EH (cell line): ENCODE data around the gene MYG1.
"Not testable (repeated sequence)": the region's sequence is repeated elsewhere in the genome, so short reads cannot be mapped to it uniquely, and the experiment has no call there.

Experiments
- DNase-seq: peaks from one replicate; pipeline ENCODE4 v3.0.0-alpha.2; 2015; ENCODE audit warnings: low read depth

Gene MYG1

DNA sequence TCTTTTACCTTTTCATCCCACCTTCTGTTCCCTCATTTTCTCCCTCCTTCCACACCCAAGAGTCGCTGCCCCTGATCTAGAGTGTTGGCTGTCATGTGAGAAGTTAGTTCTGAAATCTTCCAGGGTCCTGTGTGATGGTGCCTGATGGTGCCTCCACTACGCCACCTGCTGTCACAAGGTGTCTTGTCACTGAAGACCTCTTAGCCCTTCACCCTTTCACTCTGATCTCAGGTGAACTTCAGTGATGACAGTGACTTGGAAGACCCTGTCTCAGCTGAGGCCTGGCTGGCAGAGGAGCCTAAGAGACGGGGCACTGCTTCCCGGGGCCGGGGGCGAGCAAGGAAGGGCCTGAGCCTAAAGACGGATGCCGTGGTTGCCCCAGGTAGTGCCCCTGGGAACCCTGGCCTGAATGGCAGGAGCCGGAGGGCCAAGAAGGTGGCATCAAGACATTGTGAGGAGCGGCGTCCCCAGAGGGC is 11.7 kb upstream of the MYG1 start:
- DNase-seq: peak; percentile 69

DNA sequence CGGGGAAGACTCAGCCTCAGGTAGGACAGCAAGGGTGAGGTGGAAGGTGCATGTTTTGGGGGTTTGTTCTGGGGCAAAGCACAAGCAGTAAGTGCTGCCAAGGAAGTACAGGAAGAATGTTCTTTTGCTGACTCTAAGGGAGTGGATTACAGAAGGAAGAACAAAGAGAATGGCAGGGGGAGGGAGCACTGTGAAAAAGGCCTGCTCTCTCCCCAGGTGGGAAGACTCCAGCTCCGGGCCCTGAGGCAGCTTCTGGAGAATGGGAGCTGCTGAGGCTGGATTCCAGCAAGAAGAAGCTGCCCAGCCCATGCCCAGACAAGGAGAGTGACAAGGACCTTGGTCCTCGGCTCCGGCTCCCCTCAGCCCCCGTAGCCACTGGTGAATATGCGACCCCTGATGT is 11.2 kb upstream of the MYG1 start:
- no peak for DNase-seq

GRCh38 chr12:53289891-53290290 is 9.6 kb upstream of the MYG1 start:
- DNase-seq: peak; percentile 62

GRCh38 chr12:53290661-53291060 is 8.8 kb upstream of the MYG1 start:
- peak; percentile 46 for DNase-seq

DNA sequence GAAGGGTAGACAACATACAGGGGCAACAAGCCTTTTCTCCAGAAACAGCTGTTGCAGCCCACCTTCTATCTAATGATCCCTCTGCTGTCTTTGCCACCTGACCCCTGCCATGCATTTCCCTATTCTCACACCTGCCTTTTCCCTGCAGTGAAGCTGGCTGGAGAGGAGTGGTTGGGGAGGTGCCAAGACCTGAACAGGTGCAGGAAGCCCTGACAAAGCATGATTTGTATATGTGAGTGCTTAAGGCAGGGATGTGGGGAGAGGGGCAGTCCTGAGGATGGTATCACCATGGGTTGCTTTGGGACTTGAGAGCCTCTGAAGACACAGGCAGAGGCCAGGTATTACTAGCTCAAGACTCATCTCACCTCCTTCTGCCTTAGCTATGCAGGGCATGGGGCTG is 7.1 kb upstream of the MYG1 start:
- DNase-seq: no peak

GRCh38 chr12:53295070-53295890 is 4.2 kb upstream of the MYG1 start, which contains the start of gene PFDN5:
Gene PFDN5 (plus strand): TSS chr12:53295542. CDS start chr12:53295568, 26 bp downstream.
- DNase-seq: peak; percentile 90

DNA sequence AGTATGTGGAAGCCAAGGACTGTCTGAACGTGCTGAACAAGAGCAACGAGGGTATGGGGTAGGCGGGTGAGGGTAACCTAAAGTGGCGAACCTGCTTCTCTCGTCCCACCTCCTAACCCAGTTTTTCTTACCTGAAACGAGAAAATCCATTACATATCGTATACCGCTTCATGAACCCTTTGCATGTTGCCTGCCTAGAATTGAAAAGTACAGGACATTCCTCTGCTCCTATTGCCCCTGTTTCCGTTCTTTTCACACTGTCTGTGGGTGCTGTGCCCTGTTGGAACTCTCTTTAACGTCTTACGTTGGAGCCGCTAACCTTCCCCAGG is 3.6 kb upstream of the MYG1 start:
- no peak for DNase-seq

DNA sequence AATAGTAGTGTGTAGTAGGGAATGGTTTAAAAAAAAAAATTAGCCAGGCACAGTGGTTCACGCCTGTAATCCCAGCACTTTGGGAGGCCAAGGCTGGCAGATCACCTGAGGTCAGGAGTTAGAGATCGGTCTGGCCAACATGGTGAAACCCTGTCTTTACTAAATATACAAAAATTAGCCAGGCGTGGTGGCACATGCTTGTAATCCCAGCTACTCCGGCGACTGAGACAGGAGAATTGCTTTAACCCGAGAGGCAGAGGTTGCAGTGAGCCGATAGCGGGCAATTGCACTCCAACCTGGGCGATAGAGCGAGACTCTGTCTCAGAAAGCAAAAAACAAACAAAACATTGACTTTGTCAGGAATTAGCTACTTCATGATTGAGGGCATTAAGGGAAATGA is 2.4 kb upstream of the MYG1 start:
- DNase-seq: not testable (repeated sequence)

DNA sequence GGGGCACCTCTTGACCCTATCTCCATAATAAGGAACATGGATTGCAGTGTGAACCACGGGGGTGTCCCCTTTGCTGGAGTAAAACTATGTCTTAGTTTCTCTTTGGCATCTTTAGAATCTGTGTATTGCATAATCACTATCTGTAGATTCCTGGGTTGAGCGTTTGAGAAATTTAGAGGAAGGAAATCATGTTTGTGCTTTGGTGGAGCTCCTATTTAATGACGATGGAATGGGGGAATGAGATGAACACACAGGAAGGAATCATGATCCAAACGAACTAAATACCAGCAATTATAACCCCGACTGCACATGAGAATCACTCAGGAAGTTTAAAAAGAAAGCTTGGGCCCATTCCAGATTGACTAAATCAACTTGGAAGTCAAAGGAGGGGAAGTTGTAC is 1.3 kb upstream of the MYG1 start:
- DNase-seq: peak; percentile 99

- peak; percentile 93 for DNase-seq
Observed at GRCh38 chr12:53299101-53299453, 418 bp upstream of the MYG1 start.

- peak; percentile 68 for DNase-seq
Observed at GRCh38 chr12:53300187-53300586, 692 bp downstream of the MYG1 start.

- no peak for DNase-seq
Observed at GRCh38 chr12:53302903-53303302, 3.4 kb downstream of the MYG1 start.

- DNase-seq: no peak
Observed at GRCh38 chr12:53306826-53307225, 7.3 kb downstream of the MYG1 start.

DNA sequence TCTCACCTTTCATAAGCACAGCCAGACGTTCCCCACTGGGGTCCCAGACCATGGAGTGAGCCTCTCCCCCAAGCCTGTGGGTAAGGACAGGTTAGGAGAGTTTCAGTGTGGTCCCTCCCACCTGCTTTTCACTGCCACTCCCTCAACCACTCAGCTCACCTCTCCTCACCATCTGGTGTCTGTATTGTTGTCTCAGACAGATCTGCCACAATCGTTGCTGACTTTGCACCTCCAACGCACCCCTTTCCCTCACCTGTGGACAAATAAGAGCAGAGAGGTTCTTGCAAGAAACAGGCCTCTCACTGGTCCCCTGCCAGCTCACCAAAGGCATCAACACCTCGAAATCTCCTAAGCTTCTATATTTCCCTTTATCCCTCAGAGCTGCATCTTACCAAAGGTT is 8.8 kb downstream of the MYG1 start:
- no peak for DNase-seq

GRCh38 chr12:53313996-53314395 is 14.5 kb downstream of the MYG1 start:
- DNase-seq: no peak

- DNase-seq: no peak
Observed at GRCh38 chr12:53320352-53321195, 21.1 kb downstream of the MYG1 start.

GRCh38 chr12:53324113-53324778 is 24.8 kb downstream of the MYG1 start:
- DNase-seq: no peak

GRCh38 chr12:53324779-53325510 is 25.4 kb downstream of the MYG1 start:
- DNase-seq: peak; percentile 93

- DNase-seq: peak; percentile 24
Observed at GRCh38 chr12:53325511-53326061, 26.1 kb downstream of the MYG1 start.

DNA sequence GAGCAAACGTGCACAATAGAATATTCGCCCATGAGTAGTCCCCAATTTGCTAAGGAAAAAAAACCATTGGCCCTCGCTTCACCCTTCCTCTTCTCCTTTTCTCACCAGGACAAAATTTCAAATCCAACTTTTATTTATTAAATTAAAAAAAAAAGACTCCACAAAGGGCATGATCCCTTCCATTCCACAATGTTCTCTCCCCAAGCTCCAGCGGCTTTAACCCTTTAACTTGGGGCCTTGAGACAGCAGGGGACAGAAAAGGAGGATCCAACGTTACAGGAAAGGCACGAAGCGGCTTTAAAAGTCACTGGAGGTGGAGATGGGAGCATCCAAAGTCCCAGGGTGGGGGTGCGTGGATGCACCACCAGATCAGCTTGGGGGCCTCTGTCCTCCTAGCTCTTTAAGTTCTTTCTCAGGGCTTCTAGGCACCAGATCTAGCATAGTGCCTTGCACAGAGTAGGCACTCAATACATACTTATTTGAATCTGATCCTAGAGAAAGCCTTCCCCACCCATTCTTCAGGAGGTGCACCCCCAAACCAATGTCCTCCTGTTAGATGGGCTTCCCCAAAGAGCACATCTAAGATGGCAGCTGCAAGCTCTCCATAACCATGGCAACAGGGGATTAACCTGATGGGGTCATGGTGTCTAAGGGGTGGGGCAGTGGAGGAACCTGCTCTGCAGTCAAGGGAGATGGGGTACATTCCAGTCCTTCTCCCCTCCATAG is 27.1 kb downstream of the MYG1 start:
- DNase-seq: no peak
